ENCODE data around the gene UBE2E2. TPM values are rescaled to one million over a fixed set of nuclear protein-coding genes. Genes with fewer than 3 reads are reported as not detected.

Gene UBE2E2
- total RNA-seq, 1 experiment from 2014 or later = 54.9 TPM

- Mint-ChIP-seq H3K4me3 (no peak overlapping the region), H3K27me3 (ENCODE audit: low read depth) (no peaks in the 10 kb centered on the region), H3K36me3 (peaks cover 5% of the 10 kb centered on the region; the same call in 1 of the 2 replicates), H3K4me1 (peaks cover 65% of the 10 kb centered on the region), H3K27ac (no peak overlapping the region), H3K9me3 (peaks cover 6% of the 10 kb centered on the region; the same call in 1 of the 2 replicates)
- TF ChIP-seq MXD4 (CRISPR knock-in tag; IDR thresholded peaks at IDR 0.05; ENCODE audit: borderline replicate concordance) = no peak
- TF ChIP-seq E2F4 (CRISPR knock-in tag; IDR thresholded peaks at IDR 0.05; ENCODE audit: borderline replicate concordance, low read depth) = no peak
- no peak for TF ChIP-seq ZNF121 (CRISPR knock-in tag; IDR thresholded peaks at IDR 0.05)
- TF ChIP-seq JUN (CRISPR knock-in tag; IDR thresholded peaks at IDR 0.05) = no peak
- TF ChIP-seq ZNF219 (CRISPR knock-in tag; IDR thresholded peaks at IDR 0.05; ENCODE audit: borderline replicate concordance) = no peak
- no peak for TF ChIP-seq ARID4B (CRISPR knock-in tag; IDR thresholded peaks at IDR 0.05; ENCODE audit: borderline replicate concordance)
- TF ChIP-seq USF1 (CRISPR knock-in tag; IDR thresholded peaks at IDR 0.05) = no peak
- TF ChIP-seq JAZF1 (CRISPR knock-in tag; IDR thresholded peaks at IDR 0.05) = no peak
- no peak for TF ChIP-seq SP1 (CRISPR knock-in tag; conservative IDR thresholded peaks at IDR 0.05)
- no peak for TF ChIP-seq AR (CRISPR knock-in tag; IDR thresholded peaks at IDR 0.05)
- no peak for TF ChIP-seq NFATC4 (CRISPR knock-in tag; IDR thresholded peaks at IDR 0.05)
- CTCF ChIA-PET = no interaction called here
- no peak for DNase-seq (ENCODE audit: low spot score)
- no peak for ATAC-seq
- POLR2A ChIA-PET = no interaction called here
Observed at GRCh38 chr3:23390989-23391553, 187.9 kb downstream of the UBE2E2 start.

- H3K27me3 Mint-ChIP-seq (ENCODE audit: low read depth) = no peaks in the 10 kb centered on the region
- peaks cover 5% of the 10 kb centered on the region; the same call in 1 of the 2 replicates for H3K36me3 Mint-ChIP-seq
- CTCF ChIA-PET = interaction anchor here (1.3 kb wide), 1 partner anchor 9 kb away, joined by 3 read pairs; no protein-coding TSS in a partner anchor
- POLR2A ChIA-PET = interaction anchor here (0.8 kb wide), 1 partner anchor 206 kb away, joined by 5 read pairs; no protein-coding TSS in a partner anchor
- ATAC-seq (no peak), DNase-seq (ENCODE audit: low spot score) (no peak)
- no peak overlapping the region for H3K4me3 Mint-ChIP-seq
- peaks cover 35% of the 10 kb centered on the region for H3K4me1 Mint-ChIP-seq
- no peak overlapping the region for H3K27ac Mint-ChIP-seq
- H3K9me3 Mint-ChIP-seq = peaks cover 4% of the 10 kb centered on the region; the same call in 1 of the 2 replicates
- TF ChIP-seq CDX4 (CRISPR knock-in tag; IDR thresholded peaks at IDR 0.05; ENCODE audit: borderline replicate concordance) (no peak), ZNF671 (CRISPR knock-in tag; IDR thresholded peaks at IDR 0.05) (no peak), ZNF138 (CRISPR knock-in tag; conservative IDR thresholded peaks at IDR 0.05) (no peak), IRF2 (CRISPR knock-in tag; IDR thresholded peaks at IDR 0.05; ENCODE audit: borderline replicate concordance, low read depth) (no peak), FOXP1 (CRISPR knock-in tag; IDR thresholded peaks at IDR 0.05; ENCODE audit: borderline replicate concordance) (no peak), TCF7 (CRISPR knock-in tag; IDR thresholded peaks at IDR 0.05; ENCODE audit: low read depth) (no peak), USF2 (CRISPR knock-in tag; IDR thresholded peaks at IDR 0.05) (no peak), ZNF423 (CRISPR knock-in tag; IDR thresholded peaks at IDR 0.05) (no peak), ZNF121 (CRISPR knock-in tag; IDR thresholded peaks at IDR 0.05) (no peak), NR1H2 (CRISPR knock-in tag; IDR thresholded peaks at IDR 0.05) (no peak), ZMAT4 (CRISPR knock-in tag; IDR thresholded peaks at IDR 0.05) (no peak), PREB (CRISPR knock-in tag; IDR thresholded peaks at IDR 0.05; ENCODE audit: borderline replicate concordance) (no peak), CBFB (CRISPR knock-in tag; IDR thresholded peaks at IDR 0.05; ENCODE audit: low read depth) (no peak)
Observed at GRCh38 chr3:23395115-23395514, 192.0 kb downstream of the UBE2E2 start.

All from WTC11 (cell line).